Adipocyte (in vitro differentiated cells): ENCODE results near the gene MBP.
A peak's percentile ranks its signal among the peaks of the same experiment; 100 is the strongest.

Source experiments
- DNase-seq: peaks from one replicate; pipeline ENCODE4 v3.0.0-alpha.2; 2015; ENCODE audit warnings: low read depth
- H3K27me3 ChIP-seq: replicated peaks from 2 replicates; pipeline ENCODE4 v1.7.0; 2013; ENCODE audit warnings: mild to moderate bottlenecking, low read length, moderate library complexity; ENCODE audit not compliant: control insufficient read depth, insufficient read depth
- H3K36me3 ChIP-seq: 2 replicates; pipeline ENCODE4 v1.7.0; 2013; ENCODE audit warnings: low read length, mild to moderate bottlenecking, moderate library complexity; ENCODE audit not compliant: control insufficient read depth, insufficient read depth, severe bottlenecking
- H3K4me1 ChIP-seq: 2 replicates; pipeline ENCODE4 v1.7.0; 2013; ENCODE audit warnings: mild to moderate bottlenecking, low read length, moderate library complexity; ENCODE audit not compliant: control insufficient read depth, insufficient read depth
- H3K4me3 ChIP-seq: 2 replicates; pipeline ENCODE4 v1.7.0; 2013; ENCODE audit warnings: mild to moderate bottlenecking, low read length, moderate library complexity
- H3K9ac ChIP-seq: 2 replicates; pipeline ENCODE4 v1.7.0; 2013; ENCODE audit warnings: mild to moderate bottlenecking, low read length, moderate library complexity
- H3K9me3 ChIP-seq: 2 replicates; pipeline ENCODE4 v1.7.0; 2013; ENCODE audit warnings: mild to moderate bottlenecking, low read length, moderate library complexity; ENCODE audit not compliant: control insufficient read depth

MBP gene

DNA sequence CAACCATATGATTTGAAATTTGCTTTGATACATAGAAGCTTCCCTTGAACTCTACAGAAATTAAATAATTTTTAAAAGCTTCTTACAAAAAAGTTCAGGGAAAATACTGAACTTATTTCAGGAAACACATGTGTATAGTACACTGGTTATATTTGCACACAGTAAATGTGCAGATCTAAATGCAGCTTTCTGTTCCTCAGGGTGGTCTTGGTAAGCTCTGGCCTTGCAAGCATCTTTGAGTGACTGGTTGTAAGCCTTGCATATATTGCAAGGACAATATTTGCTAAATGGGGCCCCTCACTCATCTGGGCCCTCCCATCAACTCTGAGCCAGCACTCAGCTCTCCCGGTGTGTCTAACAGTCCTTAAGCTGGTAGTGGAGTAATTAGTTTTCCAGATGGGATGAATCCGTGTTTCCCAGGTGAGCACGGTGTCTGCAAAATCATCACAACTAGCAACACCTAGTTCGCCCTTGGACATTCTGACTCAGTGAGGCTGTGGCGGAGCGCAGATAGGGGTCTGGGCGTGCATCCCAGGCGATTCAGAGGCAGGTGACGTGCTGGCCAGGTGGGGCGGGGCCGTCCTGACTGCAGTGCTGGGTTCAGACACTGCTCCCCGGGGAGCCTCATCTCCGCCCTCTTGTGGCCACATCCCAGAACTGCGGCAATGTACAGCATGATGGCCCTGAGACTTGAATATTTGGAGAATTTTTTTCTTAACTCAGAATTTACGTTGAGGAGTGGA is 149.6 kb downstream of the MBP start:
- Histone ChIP-seq H3K9ac (no peak overlapping the region), H3K4me3 (no peak overlapping the region), H3K4me1 (peaks cover 8% of the 10 kb centered on the region), H3K27me3 (no peaks in the 10 kb centered on the region), H3K9me3 (no peaks in the 10 kb centered on the region), H3K36me3 (peaks cover 5% of the 10 kb centered on the region)
- DNase-seq = peak; percentile 85

DNA sequence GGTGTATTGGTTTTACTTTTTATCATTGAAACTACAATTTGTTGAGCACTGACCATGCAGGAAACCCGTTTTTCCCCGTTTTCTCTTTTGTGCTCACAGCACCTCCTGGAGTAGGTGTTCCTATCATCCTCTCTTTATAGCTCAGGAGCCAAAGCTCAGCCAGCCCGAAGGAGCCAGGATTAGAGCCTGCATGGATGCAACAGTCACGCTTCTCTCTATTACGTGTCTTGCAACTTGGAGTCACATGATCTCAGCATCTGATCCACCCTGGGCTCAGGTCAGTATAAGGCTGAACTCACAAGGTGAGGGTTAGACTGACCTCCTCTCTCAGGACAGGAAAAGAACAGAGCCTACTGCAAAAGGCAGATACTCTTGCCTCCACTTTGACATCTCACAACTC is 150.5 kb downstream of the MBP start:
- DNase-seq = no peak
- Histone ChIP-seq H3K27me3 (no peaks in the 10 kb centered on the region), H3K36me3 (peaks cover 5% of the 10 kb centered on the region), H3K9me3 (no peaks in the 10 kb centered on the region), H3K4me3 (no peak overlapping the region), H3K4me1 (peaks cover 8% of the 10 kb centered on the region), H3K9ac (no peak overlapping the region)

DNA sequence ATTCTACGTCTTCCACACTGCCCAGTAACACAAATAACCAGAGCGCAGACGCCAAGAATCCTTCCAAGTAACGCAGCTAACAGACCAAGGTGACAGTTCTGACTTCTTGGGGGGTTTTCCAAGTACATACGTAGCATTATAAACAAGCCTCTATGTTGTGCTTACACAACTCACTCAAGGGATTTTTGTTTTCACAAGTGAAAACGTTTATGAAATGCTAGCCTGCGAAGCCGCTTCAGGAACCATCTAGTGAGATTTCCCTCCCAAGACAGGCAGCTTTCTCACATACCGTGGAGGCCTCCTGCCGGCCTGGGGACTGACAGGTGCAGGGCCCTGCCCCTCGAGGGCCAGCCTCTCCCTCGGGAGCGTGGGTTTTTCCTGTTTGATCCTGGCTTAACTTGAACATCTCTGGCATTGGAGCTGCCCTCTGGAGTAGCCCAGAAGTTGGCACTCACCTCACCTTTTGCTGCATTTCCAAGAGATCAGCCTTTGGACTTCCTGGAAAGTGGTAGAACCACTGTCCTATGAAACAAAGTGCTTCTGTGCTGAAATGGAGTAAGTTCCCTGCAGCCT is 151.1 kb downstream of the MBP start:
- no peak for DNase-seq
- Histone ChIP-seq H3K9me3 (no peaks in the 10 kb centered on the region), H3K4me3 (no peak overlapping the region), H3K9ac (no peak overlapping the region), H3K4me1 (peaks cover 8% of the 10 kb centered on the region), H3K36me3 (peaks cover 5% of the 10 kb centered on the region), H3K27me3 (no peaks in the 10 kb centered on the region)

DNA sequence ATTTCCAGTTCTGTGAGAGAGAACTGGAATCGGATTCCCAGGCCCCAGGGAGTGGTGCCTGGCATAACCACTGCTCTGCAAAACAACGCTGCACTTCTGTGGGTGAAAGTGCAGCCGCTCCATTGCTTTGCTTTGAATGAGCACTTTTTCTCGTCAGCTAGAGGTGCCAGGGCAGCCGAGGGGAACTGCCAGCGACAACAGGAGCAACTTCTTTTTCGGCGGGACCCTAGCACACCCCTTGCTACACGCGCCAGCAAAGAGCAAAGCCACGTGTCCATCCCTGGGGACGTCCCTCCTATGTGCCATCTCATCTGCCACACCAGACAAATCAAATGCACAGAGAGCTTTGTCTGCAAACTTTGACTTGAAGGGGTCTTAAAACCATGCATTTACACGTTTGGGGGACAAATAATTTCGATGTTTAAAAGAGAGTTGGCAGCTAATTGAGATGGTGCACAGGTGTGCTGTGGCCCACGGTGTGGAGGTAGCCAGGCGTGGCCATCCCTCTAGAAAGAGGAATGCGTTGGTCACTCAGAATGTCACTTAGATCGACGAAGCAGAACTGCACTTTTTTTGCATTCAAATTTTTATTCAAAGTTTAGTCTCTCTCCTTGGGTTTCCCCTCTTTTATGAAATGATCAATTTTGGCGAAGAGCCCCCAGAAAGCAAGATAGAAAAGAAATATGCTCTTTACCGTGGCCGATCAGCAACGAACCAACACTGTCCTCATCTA is 151.8 kb downstream of the MBP start:
- Histone ChIP-seq H3K9me3 (no peaks in the 10 kb centered on the region), H3K4me1 (peaks cover 8% of the 10 kb centered on the region), H3K36me3 (peaks cover 5% of the 10 kb centered on the region), H3K27me3 (no peaks in the 10 kb centered on the region), H3K9ac (no peak overlapping the region), H3K4me3 (no peak overlapping the region)
- no peak for DNase-seq

DNA sequence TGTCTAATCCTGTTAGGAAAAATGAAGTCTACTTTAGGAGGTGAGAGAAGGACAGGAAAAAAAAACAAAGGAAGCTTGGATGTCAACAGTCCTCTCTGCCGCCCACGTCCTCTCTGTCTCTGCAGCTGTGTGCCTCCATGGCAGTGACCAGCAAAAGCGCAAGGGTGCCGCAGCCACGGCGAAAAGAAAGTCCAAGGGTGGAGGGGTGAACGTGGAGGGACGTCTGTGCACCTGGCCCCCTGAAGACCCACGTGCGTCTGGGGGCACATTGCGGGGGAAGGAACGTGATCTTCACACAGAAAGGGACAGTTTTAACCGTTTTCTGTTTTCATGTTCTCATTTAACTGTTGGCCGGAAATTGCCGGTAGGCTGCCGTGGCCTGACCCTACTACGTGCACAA is 152.7 kb downstream of the MBP start:
- no peak overlapping the region for H3K4me3 ChIP-seq
- no peak overlapping the region for H3K9ac ChIP-seq
- peaks cover 8% of the 10 kb centered on the region for H3K4me1 ChIP-seq
- no peaks in the 10 kb centered on the region for H3K27me3 ChIP-seq
- no peaks in the 10 kb centered on the region for H3K9me3 ChIP-seq
- DNase-seq = no peak
- H3K36me3 ChIP-seq = peaks cover 5% of the 10 kb centered on the region

DNA sequence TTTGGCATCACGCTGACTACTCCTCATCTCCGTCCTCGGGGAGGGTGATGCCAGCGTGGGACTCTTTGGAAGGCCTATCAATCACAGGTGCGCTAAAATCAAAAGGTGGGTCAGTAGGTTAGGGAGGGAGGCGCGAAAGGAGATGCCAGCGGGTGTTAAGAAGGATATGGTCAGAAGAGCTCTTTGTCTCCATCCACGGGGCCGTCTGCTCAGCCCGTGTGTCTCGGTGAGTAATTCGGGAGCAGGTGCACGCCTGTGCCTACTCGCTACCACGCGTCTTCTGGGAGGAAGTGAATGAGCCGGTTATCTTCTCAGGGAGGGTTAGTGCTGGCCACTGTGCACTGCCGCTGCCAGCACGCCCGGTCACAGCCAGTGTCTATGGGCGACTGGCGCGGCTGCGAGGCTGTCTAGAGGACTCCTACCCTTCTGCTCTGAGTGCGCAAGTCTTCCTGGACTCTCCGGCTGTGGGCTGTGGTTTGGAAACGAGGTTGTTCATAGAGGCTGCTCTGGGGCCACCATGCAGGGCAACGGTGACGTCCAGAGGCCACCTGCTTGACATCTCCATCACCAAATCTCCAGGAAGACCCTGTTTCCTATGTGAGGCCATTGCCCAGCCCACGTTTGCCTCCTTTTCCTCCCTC is 153.4 kb downstream of the MBP start:
- no peaks in the 10 kb centered on the region for H3K27me3 ChIP-seq
- DNase-seq = no peak

DNA sequence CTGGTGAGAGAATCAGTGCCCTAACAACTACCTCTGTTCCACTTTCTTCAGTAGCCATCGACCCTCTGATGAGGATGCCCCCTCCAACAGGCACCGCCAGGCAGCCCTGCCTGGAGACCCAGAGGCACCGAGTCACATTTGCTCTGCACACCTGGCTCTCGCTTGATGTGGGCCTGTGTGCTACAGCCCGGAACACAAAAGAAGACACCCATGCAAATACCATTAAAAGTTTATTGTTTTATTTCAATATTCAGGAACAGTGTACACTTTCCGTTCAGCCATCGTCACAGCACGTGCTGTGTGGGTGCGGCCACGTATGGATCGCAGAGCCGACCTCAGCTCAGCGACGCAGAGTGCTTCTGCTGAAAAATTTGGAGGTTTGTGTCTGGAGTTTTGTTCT is 154.0 kb downstream of the MBP start:
- DNase-seq = no peak
- H3K9me3 ChIP-seq = no peaks in the 10 kb centered on the region
- H3K9ac ChIP-seq = no peak overlapping the region
- no peaks in the 10 kb centered on the region for H3K27me3 ChIP-seq
- no peak overlapping the region for H3K4me3 ChIP-seq
- peaks cover 5% of the 10 kb centered on the region for H3K36me3 ChIP-seq
- peaks cover 8% of the 10 kb centered on the region for H3K4me1 ChIP-seq

More for the DNA sequence above, 153.4 kb downstream of the MBP start:
- Histone ChIP-seq H3K36me3 (peaks cover 5% of the 10 kb centered on the region), H3K9me3 (no peaks in the 10 kb centered on the region), H3K4me3 (no peak overlapping the region), H3K9ac (no peak overlapping the region), H3K4me1 (peaks cover 8% of the 10 kb centered on the region)

DNA sequence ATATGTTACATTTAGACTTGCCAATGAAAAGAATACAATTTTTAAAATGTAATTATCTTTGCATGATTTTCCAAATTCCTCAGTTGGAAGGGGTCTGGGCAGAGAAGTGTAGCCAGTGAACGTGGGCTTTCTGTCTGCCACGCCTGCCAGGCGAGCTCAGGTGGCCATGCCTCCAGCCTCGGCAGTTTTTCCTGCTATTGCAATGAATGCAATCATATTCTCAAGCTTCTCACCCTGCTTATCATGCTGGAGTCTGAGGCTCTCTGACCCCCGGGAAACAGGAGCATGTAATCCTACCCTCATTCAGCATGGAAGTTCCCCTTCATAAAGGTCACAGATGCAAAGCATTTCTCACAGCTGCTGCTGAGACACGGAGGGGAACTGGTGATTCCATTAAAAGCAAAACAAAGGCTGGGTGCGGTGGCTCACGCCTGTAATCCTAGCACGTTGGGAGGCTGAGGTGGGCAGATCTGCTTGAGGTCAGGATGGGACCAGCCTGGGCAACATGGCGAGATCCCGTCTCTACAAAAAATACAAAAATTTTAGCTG is 154.8 kb downstream of the MBP start:
- DNase-seq = no peak
- H3K36me3 ChIP-seq = peaks cover 5% of the 10 kb centered on the region

DNA sequence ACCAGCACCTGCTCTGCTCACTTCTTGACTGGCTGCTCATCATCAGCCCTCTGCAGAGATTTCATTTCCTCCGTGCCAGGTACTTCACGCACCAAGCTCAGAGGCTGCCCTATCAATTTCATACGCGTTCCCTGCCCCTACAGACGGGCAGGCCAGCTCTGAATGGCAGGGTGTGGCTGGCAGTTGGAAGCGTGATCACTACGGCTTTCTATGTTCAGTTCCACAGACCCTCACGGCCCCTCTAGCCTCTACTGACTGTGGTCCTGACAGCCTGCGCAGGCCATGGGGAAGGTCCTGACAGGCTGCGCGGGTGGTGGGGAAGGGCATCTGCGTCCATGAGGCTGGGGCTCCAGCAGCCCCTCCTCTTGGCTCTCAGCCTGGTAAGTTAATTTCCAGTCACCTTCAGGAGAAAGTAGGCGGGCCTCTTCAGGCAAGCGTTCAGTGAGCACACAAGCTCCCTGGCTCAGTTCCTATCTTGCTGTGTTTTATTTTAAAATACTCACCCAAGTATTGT is 155.4 kb downstream of the MBP start:
- DNase-seq = no peak
- Histone ChIP-seq H3K4me1 (peaks cover 8% of the 10 kb centered on the region), H3K36me3 (peaks cover 6% of the 10 kb centered on the region), H3K9ac (no peak overlapping the region), H3K9me3 (no peaks in the 10 kb centered on the region), H3K27me3 (no peaks in the 10 kb centered on the region), H3K4me3 (no peak overlapping the region)

More for the DNA sequence above, 154.8 kb downstream of the MBP start:
- H3K4me3 ChIP-seq = no peak overlapping the region
- no peak overlapping the region for H3K9ac ChIP-seq
- H3K9me3 ChIP-seq = no peaks in the 10 kb centered on the region
- no peaks in the 10 kb centered on the region for H3K27me3 ChIP-seq
- H3K4me1 ChIP-seq = peaks cover 8% of the 10 kb centered on the region

DNA sequence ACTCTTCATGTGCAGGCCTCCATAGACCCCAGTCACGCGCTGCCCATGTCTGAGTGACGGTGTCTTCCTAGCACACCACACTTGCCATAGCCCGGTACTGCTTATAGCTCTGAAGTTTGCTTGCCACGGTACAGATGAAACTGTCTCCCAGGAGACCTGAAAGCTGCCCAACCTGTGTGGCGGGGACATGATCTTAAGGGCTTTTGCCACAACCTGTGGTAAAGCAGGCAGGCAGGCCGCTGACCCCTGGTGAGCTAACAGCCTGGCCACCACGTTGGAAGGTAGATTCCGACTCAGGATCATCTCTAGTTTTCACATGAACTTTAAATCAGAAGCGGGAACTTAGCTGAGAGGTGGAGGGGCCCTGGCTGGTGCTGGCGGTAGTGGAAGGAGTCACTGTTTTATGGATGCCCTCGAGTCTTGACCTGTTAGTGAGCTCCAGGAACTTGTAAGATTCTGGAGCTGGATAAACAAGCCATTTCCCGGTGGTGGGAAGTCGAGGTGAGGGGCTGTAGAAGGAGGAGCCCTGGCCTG is 156.9 kb downstream of the MBP start:
- Histone ChIP-seq H3K9me3 (no peaks in the 10 kb centered on the region), H3K4me1 (peaks cover 6% of the 10 kb centered on the region), H3K4me3 (no peak overlapping the region), H3K27me3 (no peaks in the 10 kb centered on the region), H3K9ac (no peak overlapping the region), H3K36me3 (peaks cover 9% of the 10 kb centered on the region)
- no peak for DNase-seq
